SU-DHL-6 (cell line): ENCODE data around the gene CYFIP2.

Experiments
- H2AFZ ChIP-seq: fragments of 200-600 bp; sonication (generic); 2 replicates; pipeline ENCODE4 v1.6.1; 2014; ENCODE audit warnings: low read depth, mild to moderate bottlenecking, moderate library complexity, mixed read lengths, antibody characterized with exemption, low read length; ENCODE audit not compliant: severe bottlenecking
- H3F3A ChIP-seq: fragments of 200-600 bp; shearing (Covaris generic); 2 replicates; pipeline ENCODE4 v1.6.0; 2016; ENCODE audit warnings: antibody characterized with exemption, mild to moderate bottlenecking; ENCODE audit not compliant: insufficient read depth
- H3K27ac ChIP-seq: fragments of 200-600 bp; sonication (generic); 2 replicates; pipeline ENCODE4 v1.5.1; 2016; ENCODE audit warnings: low read depth, mild to moderate bottlenecking, low read length, moderate library complexity, mixed read lengths
- H3K27me3 ChIP-seq: fragments of 200-600 bp; sonication (generic), shearing (Covaris generic); 2 replicates; pipeline ENCODE4 v1.6.0; 2014; ENCODE audit warnings: mild to moderate bottlenecking, low read length
- H3K36me3 ChIP-seq: fragments of 200-600 bp; sonication (generic); 2 replicates; pipeline ENCODE4 v1.6.1; 2014; ENCODE audit warnings: mild to moderate bottlenecking, low read length, mixed read lengths
- H3K4me2 ChIP-seq: fragments of 300-600, 200-600 bp; shearing (Covaris generic), sonication (generic); 2 replicates; pipeline ENCODE4 v1.6.0; 2014; ENCODE audit warnings: low read length, low read depth, mild to moderate bottlenecking; ENCODE audit not compliant: poor library complexity, severe bottlenecking
- H3K4me3 ChIP-seq: fragments of 200-600 bp; sonication (generic); 2 replicates; pipeline ENCODE4 v1.5.1; 2014; ENCODE audit warnings: antibody characterized with exemption, low read length, mild to moderate bottlenecking, mixed read lengths; ENCODE audit not compliant: insufficient read depth, poor library complexity, severe bottlenecking
- H3K79me2 ChIP-seq: fragments of 200-600 bp; sonication (generic); 2 replicates; pipeline ENCODE4 v1.6.1; 2014; ENCODE audit warnings: mild to moderate bottlenecking, low read length, moderate library complexity; ENCODE audit not compliant: insufficient read depth
- H3K9ac ChIP-seq: fragments of 200-600 bp; sonication (generic); 2 replicates; pipeline ENCODE4 v1.7.0; 2014; ENCODE audit warnings: mild to moderate bottlenecking, low read length
- H3K9me2 ChIP-seq: fragments of 200-600 bp; sonication (generic); replicated peaks from 2 replicates; pipeline ENCODE4 v1.6.1; 2014; ENCODE audit warnings: low read length; ENCODE audit not compliant: insufficient read depth
- H3K9me3 ChIP-seq: fragments of 200-600 bp; sonication (generic); 2 replicates; pipeline ENCODE4 v1.6.1; 2014; ENCODE audit warnings: low read length, mixed read lengths; ENCODE audit not compliant: insufficient read depth
- H4K20me1 ChIP-seq: fragments of 200-600 bp; sonication (generic); 2 replicates; pipeline ENCODE4 v1.6.1; 2014; ENCODE audit warnings: low read depth, mild to moderate bottlenecking, antibody characterized with exemption, low read length, moderate library complexity, mixed read lengths
- CTCF ChIP-seq: fragments of 200-600 bp; sonication (generic); IDR thresholded peaks from one replicate; pipeline ENCODE4 v1.5.1; 2017; ENCODE audit warnings: antibody characterized with exemption, mild to moderate bottlenecking, low read length, moderate library complexity; ENCODE audit not compliant: insufficient read depth, poor library complexity, severe bottlenecking
- EZH2phosphoT487 ChIP-seq: fragments of 200-600 bp; sonication (generic), shearing (Covaris generic); conservative IDR thresholded peaks from 2 replicates; pipeline ENCODE4 v1.6.1; 2018; ENCODE audit warnings: mild to moderate bottlenecking, antibody characterized with exemption, low read length, moderate library complexity, mixed read lengths

CYFIP2 gene

DNA sequence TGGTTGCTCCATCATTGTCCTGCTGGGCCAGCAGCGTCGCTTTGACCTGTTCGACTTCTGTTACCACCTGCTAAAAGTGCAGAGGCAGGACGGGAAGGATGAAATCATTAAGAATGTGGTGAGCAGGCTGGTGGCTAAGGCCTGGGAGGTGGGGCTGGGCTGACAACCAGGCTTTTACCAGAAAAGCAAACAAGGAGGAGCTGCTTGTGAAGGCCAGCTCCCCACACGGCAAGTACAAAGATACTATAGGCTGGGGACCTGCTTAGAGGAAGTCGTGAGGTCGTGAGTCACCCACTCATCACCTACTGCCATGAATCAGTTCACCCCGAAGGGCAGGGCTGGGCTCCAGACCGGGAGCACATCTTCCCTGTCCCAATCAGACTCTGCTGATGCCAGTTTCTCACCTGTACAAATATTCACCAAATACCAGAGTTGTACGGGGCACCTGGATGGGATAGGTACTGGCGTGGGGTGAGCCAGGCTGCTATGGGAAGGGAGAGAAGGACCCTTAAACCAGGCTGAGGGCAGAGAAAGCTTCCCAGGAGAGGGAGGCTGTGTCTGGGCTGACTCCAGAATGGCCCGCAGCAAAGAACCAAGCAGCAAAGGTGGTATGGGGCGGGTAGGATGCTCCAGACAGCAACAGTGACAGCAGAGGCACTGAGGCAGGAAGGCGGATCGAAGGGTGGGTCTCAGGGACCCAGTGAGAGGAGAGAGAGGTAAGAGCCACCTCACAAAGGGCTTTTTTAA lies 124.8 kb downstream of the CYFIP2 start:
- Histone ChIP-seq H3K27me3 (no peaks in the 10 kb centered on the region), H3K9me3 (no peaks in the 10 kb centered on the region), H3K27ac (no peak overlapping the region), H3K9ac (no peak overlapping the region), H4K20me1 (no peaks in the 10 kb centered on the region), H3F3A (peaks cover 8% of the 10 kb centered on the region), H2AFZ (no peak overlapping the region), H3K4me3 (no peak overlapping the region), H3K36me3 (peaks cover 16% of the 10 kb centered on the region; the same call in 1 of the 2 replicates), H3K4me2 (no peak overlapping the region), H3K79me2 (no peaks in the 10 kb centered on the region), H3K9me2 (no peaks in the 10 kb centered on the region)
- TF ChIP-seq EZH2phosphoT487, result no peak
- TF ChIP-seq CTCF, result no peak

GRCh38 chr5:157398305-157398704 lies 132.4 kb downstream of the CYFIP2 start:
- no peaks in the 10 kb centered on the region for H3K9me3 ChIP-seq
- H2AFZ ChIP-seq, result no peak overlapping the region
- no peak overlapping the region for H3K27ac ChIP-seq
- no peak for TF ChIP-seq CTCF
- TF ChIP-seq EZH2phosphoT487, result no peak
- H3K27me3 ChIP-seq, result no peaks in the 10 kb centered on the region
- no peaks in the 10 kb centered on the region for H4K20me1 ChIP-seq
- no peaks in the 10 kb centered on the region for H3K79me2 ChIP-seq
- no peak overlapping the region for H3K4me3 ChIP-seq
- peaks cover 9% of the 10 kb centered on the region for H3F3A ChIP-seq
- no peaks in the 10 kb centered on the region for H3K36me3 ChIP-seq
- H3K4me2 ChIP-seq, result no peak overlapping the region
- no peak overlapping the region for H3K9ac ChIP-seq
- H3K9me2 ChIP-seq, result no peaks in the 10 kb centered on the region

- no peaks in the 10 kb centered on the region for H4K20me1 ChIP-seq
- no peak for TF ChIP-seq EZH2phosphoT487
- no peak for TF ChIP-seq CTCF
- no peaks in the 10 kb centered on the region for H3F3A ChIP-seq
- H3K27ac ChIP-seq, result no peak overlapping the region
- no peaks in the 10 kb centered on the region for H3K9me2 ChIP-seq
- no peak overlapping the region for H3K4me3 ChIP-seq
- no peak overlapping the region for H3K4me2 ChIP-seq
- no peaks in the 10 kb centered on the region for H3K9me3 ChIP-seq
- H3K27me3 ChIP-seq, result no peaks in the 10 kb centered on the region
- no peak overlapping the region for H2AFZ ChIP-seq
- no peaks in the 10 kb centered on the region for H3K79me2 ChIP-seq
- H3K9ac ChIP-seq, result no peak overlapping the region
- H3K36me3 ChIP-seq, result no peaks in the 10 kb centered on the region
Observed at GRCh38 chr5:157400741-157401495, 135.0 kb downstream of the CYFIP2 start.
